GM19455 (cell line): ENCODE measurements around the gene BLZF1.
"Not testable (repeated sequence)": the region's sequence is repeated elsewhere in the genome, so short reads cannot be mapped to it uniquely, and the experiment has no call there.

Experiments used
- ATAC-seq: cut with Tn5 transposase; IDR thresholded peaks from one replicate; pipeline ENCODE4 v1.9.1; 2021; ENCODE audit not compliant: unreplicated experiment

Gene BLZF1, protein sequence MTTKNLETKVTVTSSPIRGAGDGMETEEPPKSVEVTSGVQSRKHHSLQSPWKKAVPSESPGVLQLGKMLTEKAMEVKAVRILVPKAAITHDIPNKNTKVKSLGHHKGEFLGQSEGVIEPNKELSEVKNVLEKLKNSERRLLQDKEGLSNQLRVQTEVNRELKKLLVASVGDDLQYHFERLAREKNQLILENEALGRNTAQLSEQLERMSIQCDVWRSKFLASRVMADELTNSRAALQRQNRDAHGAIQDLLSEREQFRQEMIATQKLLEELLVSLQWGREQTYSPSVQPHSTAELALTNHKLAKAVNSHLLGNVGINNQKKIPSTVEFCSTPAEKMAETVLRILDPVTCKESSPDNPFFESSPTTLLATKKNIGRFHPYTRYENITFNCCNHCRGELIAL

DNA sequence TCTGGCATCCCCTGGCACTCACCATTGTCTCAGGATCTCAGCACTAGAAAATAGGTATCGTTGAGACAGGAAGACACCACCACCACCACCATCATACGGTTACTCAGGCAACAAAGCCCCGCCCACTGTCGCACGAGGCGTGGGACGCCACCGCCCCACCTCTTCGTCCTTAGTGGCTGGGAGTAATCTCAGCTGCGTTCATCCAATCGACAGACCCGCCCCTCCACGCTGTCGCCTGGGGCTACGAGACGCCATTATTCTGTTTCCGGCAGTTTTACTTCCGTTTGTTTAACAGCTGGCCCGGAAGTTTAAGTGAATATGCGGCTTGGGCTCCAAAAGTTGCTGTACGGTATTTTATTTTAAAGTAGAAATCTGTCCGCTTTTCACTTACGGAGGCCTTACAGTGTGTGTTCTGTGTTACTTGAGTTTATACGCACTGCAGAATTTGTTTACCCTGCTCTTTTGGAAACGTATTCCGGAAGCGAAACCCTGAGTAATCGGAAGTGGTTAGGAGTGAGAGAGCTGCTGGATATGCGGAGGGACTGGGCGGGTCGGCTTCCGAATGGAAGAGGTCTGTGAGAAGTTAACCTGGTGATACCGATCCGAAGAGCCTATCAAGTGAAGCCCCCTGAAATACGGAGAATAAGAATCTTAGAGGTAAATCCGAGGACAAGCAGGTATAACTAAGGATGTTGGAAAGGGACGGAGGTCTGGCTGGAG lies at the start of gene BLZF1, which contains the start of gene NME7:
Gene BLZF1, plus strand, starts transcription at position 510 of the 720 bp plus-strand sequence. CDS start 1,328 bp downstream, outside the sequence.
Gene NME7, minus strand, starts transcription at position 112 of the 720 bp plus-strand sequence. Its CDS starts 87 bp downstream, at position 25.
- peak; percentile 95 for ATAC-seq

DNA sequence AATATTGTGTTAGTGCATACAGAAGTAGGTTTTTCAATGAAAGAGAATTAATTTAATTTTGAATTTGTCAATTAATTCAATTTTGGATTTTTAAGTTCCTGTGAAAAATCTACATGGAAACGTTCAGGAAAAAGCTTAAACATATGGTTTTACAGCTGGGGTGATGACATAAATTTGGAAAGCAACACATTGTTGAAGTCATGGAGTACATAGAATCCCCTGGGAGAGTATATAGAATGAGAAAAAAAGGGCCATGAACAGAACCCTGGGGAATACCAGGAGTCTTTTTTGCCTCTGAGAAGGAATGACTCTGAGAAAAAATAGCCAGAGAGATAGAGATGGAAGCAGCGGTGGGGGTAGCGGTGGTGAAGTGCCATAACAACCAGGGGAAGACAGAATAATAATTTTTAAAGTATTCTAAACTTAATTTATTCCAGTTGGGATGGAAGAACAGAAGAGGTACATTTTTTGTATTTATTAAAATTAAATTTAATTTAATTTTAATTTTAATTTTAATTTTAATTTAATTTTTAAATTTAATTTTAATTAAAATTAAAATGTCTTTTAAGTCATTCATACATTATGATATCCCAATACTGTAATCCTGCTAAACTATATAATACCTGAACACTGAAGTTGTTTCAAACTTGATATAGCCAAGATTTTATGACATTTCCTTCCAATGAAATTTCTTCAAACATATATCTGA lies 49.3 kb upstream of the BLZF1 start:
- ATAC-seq = no peak

DNA sequence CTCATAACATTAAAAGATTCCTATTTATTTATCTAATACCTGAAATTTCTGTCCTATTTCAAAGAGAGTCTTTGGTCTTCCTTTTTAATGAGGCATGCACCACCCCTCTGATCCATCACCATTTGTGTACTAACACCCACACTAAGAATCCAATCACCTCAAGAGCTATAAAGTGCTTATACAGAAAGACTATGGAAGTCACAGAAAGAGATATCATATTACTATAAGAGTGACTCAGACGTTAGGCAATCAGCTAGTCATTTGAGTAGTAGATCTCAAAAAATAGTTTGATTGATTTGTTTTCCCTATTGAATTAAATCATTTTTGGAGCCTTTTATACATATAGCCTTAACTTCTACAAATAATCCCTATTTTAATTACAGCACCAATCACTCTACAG lies 46.5 kb upstream of the BLZF1 start:
- ATAC-seq = no peak

DNA sequence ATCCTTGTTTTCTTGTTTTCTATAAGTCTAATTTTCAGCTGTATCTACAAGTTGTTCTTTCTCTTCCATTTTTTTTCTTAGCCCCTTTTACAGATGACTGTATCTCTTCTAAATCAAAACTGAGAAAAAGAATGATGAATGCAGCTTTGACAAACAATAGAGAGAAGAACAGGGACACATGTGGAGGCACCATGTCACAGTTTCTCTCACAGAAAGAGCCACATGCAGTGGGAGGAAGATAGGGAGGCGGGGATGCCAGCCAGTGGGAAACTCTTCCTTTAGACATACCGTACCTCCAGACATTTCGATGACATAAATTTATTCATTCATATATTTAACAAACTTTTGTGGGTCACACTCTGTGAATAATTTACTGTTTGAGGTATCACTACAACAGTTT lies 45.9 kb upstream of the BLZF1 start:
- no peak for ATAC-seq

DNA sequence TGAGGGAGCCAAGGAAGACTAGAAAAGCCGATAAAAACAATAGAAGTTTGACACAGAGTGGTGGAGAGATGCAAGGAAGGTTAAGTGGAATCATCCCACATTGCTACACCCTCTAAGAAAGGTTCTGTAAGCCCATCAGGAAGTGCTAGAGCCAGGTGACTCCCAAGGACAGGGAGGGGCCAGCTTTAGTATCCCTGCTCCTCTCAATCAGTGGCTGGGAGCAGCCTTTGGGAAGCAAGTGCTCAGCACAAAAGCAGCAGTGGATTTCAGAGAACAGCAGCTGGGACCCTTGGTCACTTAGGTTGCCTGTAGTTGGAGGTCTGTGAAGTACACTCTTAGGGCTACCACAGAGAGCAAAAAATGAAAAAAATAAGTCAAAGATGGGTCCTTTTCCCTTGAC lies 42.9 kb upstream of the BLZF1 start:
- ATAC-seq = no peak

DNA sequence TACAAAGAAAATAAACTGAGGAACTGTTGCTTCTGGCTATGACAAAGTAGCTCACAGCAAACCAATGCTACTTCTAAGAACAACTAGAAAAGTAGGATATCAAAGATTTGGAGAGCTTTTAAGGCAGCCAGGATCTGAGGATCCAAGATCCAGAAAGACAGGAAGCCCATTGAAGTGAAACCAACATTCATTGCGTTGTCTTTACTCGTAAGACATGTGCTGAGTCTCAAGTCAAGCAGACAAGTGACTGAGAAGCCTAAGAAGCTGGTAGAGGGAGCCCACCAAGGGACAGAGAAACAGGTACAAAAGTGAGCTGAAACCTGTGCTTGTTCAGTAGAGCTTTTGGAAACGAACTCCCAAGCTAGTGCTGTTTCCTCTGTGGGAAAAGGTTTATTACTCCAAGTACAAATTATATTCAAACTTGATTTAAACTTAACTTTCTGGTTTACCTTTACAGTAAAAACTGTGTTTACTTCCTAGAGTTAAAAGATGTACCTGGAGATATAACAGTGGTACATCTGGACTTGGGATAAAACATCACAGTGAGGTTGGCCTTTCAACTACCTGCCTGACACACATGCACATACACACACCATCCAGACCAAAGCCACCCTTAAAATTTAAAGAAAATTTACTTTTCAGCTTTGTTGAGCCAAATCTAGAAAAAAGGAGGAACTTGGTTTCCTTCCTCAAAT lies 41.6 kb upstream of the BLZF1 start:
- no peak for ATAC-seq

DNA sequence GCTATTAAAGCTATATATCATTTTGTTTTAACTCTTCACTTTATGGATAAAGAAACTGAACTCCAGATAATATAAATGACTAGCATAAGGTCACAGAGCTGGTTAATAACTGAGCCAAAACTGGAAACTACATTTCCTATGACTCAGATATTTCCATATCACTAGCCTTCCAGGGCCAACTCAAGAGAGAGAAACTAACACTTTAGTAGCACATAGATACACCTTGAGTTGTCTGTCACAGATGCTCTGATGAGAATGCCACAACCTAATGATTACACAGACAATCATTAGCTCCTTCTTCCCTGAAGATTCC lies 41.1 kb upstream of the BLZF1 start:
- ATAC-seq = peak; percentile 57

DNA sequence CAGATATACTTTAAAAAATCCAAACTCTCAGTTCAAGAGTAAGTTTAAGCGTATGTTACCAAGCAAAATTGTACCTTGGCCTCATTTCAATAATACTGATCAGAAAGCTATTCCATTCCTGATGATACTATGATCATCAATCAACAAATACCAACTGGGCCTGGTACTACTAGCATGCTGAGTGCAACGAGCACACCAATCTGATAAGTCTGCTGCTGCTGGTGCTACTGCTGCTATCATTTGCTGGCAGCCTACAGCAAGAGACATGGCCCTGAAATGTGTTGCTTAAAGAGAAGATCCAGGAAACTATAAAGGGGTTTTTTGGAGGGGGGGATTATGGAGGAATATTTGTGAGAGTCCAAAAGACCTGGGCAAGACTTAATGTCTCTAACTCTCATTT lies 40.1 kb upstream of the BLZF1 start:
- ATAC-seq = no peak

DNA sequence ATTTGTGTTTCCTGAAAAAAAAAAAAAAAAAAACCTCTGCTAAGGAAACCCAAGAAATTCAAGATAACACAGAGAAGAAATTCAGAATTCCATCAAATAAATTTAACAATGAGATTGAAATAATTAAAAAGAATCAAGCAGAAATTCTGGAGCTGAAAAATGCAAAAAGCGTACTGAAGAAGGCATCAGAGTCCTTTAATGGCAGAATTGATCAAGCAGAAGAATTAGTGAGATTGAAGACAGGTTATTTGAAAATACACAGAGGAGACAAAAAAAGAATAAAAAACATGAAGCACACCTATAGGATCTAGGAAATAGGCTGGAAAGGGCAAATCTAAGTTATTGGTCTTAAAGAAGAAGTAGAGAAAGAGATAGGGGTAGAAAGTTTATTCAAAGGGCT lies 38.6 kb upstream of the BLZF1 start:
- no peak for ATAC-seq

DNA sequence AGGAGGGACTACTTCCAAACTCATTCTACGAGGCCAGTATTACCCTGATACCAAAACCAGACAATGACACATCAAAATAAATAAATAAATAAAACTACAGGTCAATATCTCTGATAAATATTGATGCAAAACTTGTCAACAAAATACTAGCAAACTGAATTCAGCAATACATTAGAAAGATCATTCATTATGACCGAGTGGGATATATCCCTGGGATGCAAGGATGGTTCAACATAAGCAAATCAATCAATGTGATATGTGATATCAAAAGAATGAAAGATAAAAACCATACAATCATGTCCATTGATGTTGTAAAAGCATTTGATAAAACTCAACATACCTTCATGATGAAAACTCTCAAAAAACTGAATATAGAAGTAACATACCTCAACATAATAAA lies 37.1 kb upstream of the BLZF1 start:
- ATAC-seq = no peak

DNA sequence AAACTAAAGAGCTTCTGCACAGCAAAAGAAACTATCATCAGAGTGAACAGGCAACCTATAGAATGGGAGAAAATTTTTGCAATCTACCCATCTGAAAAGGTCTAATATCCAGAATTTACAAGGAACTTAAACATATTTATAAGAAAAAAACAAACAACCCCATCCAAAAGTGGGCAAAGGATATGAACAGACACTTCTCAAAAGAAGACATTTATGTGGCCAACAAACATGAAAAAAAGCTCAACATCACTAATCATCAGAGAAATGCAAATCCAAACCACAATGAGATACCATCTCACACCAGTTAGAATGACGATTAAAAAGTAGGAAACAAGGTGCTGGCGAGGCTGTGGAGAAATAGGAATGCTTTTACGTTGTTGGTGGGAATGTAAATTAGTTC lies 33.3 kb upstream of the BLZF1 start:
- not testable (repeated sequence) for ATAC-seq

DNA sequence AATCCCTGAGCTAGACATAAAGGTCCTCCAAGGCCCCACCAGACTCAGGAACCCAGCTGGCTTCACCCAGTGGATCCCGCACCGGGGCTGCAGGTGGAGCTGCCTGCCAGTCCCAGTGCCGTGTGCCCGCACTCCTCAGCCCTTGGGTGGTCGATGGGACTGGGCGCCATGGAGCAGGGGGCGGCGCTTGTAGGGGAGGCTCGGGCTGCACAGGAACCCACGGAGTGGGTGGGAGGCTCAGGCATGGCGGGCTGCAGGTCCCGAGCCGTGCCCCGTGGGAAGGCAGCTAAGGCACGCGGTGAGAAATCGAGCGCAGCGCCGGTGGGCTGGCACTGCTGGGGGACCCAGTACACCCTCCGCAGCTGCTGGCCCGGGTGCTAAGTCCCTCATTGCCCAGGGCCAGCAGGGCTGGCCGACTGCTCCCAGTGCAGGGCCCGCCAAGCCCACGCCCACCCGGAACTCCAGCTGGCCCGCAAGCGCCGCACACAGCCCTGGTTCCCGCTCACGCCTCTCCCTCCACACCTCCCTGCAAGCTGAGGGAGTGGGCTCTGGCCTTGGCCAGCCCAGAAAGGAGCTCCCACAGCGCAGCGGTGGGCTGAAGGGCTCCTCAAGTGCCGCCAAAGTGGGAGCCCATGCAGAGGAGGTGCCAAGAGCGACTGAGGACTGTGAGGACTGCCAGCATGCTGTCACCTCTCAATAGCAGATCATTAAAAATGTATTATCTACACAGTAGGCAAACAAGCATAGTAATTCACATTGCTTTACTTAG lies 30.9 kb upstream of the BLZF1 start:
- ATAC-seq = not testable (repeated sequence)

DNA sequence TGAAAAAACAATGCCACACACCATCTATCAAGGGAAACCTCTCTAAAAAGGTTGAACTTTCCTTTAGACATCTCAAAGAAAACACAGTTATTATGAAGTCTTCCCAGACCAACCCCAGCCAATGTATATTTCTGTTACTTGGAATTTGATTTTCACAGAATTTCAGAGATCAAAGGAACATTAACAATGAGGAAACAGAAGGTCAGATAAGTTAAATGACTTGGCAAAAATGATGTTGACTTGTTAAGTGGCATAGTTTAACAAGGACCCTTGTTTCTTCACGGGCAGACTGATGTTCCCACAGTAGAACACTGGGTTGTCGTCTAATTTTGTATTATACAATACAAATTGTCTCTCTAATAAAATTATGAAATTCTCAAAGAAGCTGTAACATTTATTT lies 29.4 kb upstream of the BLZF1 start:
- no peak for ATAC-seq

DNA sequence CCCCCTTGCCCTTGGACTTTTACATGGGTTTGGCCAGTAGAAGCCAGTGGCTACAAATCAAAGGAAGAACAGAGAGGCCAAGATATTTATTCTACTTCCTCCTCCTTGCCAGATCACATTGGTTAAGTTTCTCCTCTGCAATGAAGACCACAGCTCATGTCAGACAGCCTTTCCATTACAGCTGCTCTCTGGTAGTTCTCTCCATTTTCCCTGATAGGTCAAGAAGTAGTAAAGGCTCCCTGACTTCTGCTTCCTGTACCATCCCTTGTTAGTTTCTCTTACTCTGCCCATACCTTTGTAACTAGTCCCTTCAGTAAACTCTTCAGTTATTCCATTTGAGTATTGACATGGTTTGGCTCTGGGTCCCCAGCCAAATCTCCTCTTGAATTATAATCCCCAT lies 28.2 kb upstream of the BLZF1 start:
- no peak for ATAC-seq

DNA sequence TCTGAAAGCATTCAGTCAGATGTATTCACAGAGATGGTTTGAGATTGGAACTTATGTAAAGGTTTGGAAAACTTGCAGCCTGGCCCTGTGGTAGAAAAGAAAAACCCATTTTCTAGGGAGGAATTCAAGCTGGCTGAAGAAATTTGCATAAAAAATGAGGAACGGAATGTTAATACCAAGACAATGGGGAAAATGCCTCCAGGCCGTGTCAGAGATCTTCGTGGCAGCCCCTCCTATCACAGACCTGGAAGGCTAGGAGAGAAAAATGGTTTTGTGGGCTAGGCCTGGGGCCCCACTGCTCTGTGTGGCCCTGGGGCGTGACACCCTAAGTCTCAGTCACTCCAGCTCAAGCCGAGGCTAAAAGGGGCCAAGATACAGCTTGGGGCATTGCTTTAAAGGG lies 27.1 kb upstream of the BLZF1 start:
- no peak for ATAC-seq

DNA sequence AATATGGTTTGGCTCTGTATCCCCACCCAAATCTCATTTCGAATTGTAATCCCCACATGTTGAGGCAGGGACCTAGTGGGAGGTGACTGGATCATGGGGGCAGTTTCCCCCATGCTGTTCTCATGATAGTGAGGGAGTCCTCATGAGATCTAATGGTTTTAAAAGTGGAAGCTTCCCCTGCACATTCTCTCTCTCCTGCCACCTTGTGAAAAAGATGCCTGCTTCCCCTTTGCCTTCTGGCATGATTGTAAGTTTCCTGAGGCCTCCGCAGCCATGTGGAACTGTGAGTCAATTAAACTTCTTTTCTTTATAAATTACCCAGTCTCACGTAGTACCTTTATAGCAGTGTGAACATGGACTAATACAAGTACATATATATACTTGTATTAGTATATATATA lies 25.9 kb upstream of the BLZF1 start:
- ATAC-seq = not testable (repeated sequence)

DNA sequence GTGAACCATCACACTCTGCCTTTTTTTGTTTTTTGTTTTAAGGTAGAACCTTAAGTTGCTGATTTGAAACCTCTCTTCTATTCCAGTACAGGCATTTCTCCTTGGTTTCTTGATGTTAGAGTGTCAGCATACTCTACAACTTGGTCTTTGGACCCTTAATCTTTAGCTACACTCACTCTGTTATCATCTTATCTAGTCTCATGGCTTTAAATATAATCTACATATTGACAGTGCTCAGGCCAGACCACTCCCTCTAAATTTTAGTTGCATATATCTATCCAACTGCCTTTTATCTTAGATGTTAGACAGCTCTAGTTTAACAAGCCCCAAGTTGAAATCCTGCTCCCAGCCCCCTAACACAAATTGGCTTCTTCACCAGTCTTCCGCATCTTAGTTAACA lies 22.5 kb upstream of the BLZF1 start:
- no peak for ATAC-seq

DNA sequence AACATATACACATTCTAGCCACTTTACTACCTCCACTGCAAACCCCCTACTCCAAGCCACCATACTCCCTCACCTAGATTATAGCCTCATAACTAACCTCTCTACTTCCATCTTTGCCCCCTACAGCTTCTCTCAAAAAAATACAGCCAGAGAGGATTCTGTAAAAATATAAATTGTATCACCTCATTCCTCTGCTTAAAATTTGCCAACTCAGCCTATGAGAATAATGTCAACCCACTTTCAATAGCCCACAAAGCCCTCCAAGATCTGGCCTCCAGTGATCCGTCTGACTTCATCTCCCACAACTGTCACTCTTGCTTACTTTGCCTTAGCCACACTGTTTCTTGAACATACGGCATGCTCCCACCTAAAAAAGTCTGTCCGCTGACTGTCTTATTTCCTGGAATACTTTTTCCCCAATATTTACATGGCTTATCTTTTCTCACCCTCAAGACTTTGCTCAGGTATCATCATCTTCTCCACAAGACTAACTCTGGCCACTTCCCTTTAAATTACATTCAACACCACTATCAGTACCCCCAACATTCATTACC lies 21.9 kb upstream of the BLZF1 start:
- no peak for ATAC-seq

DNA sequence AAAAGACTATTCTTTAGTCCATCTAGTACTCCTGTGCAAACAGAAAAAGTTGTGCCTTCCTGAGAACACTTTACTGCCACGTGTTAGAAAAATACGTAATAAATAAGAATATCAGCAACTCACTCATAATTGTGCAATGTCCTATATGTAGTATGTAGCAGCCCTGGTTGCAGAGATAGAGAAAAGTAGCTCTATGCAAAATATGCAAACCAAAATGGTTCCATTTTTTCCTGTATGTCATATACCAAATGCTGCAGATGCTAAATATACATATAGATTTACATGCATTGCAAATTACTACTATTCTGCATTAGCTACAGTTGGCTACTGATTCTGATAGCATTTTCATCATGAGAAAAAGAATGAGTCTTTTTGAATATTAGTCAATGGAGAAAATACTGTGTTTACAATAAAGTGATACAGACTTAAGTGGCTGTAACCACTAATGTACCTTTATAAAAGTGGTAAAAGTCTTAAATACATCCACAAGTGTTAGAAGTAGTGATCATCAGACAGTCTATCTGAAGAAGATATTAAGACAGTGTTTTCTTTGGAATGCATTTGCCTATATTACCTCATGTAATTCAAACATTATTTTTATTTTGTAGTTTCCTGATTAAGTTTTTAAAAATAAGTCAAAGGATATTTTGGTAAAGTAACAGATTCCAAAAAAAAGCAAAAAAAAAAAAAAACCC lies 20.2 kb upstream of the BLZF1 start:
- ATAC-seq = no peak
